ENCODE data around the gene SLIT3.
A peak's percentile ranks its signal among the peaks of the same experiment; 100 is the strongest.

SLIT3 gene

GRCh38 chr5:169037466-169037865 lies 263.5 kb downstream of the SLIT3 start:
- peak; percentile 45 for DNase-seq (ENCODE audit: low spot score)

- DNase-seq (ENCODE audit: low spot score), result no peak
Observed at GRCh38 chr5:169036079-169036805, 264.7 kb downstream of the SLIT3 start.

GRCh38 chr5:169029661-169030274 lies 271.2 kb downstream of the SLIT3 start:
- DNase-seq (ENCODE audit: low spot score), result no peak

- DNase-seq (ENCODE audit: low spot score), result no peak
Observed at GRCh38 chr5:169029037-169029436, 271.9 kb downstream of the SLIT3 start.

- DNase-seq (ENCODE audit: low spot score), result peak; percentile 65
Observed at GRCh38 chr5:169027501-169028061, 273.4 kb downstream of the SLIT3 start.

GRCh38 chr5:169025491-169025890 lies 275.4 kb downstream of the SLIT3 start:
- no peak for DNase-seq (ENCODE audit: low spot score)

GRCh38 chr5:169024421-169024820 lies 276.5 kb downstream of the SLIT3 start:
- DNase-seq (ENCODE audit: low spot score), result no peak

- DNase-seq (ENCODE audit: low spot score), result no peak
Observed at GRCh38 chr5:169022718-169023117, 278.2 kb downstream of the SLIT3 start.

- peak; percentile 31 for DNase-seq (ENCODE audit: low spot score)
Observed at GRCh38 chr5:169020102-169020501, 280.8 kb downstream of the SLIT3 start.

GRCh38 chr5:169018925-169019324 lies 282.0 kb downstream of the SLIT3 start:
- DNase-seq (ENCODE audit: low spot score), result no peak

GRCh38 chr5:169015991-169016390 lies 284.9 kb downstream of the SLIT3 start:
- no peak for DNase-seq (ENCODE audit: low spot score)

- no peak for DNase-seq (ENCODE audit: low spot score)
Observed at GRCh38 chr5:169013846-169014245, 287.1 kb downstream of the SLIT3 start.

GRCh38 chr5:169013208-169013728 lies 287.7 kb downstream of the SLIT3 start:
- no peak for DNase-seq (ENCODE audit: low spot score)

GRCh38 chr5:169012450-169012849 lies 288.5 kb downstream of the SLIT3 start:
- no peak for DNase-seq (ENCODE audit: low spot score)

GRCh38 chr5:169011451-169011850 lies 289.5 kb downstream of the SLIT3 start:
- DNase-seq (ENCODE audit: low spot score), result no peak

GRCh38 chr5:169011009-169011408 lies 289.9 kb downstream of the SLIT3 start:
- DNase-seq (ENCODE audit: low spot score), result no peak

- no peak for DNase-seq (ENCODE audit: low spot score)
Observed at GRCh38 chr5:169009123-169009522, 291.8 kb downstream of the SLIT3 start.

- no peak for DNase-seq (ENCODE audit: low spot score)
Observed at GRCh38 chr5:169006842-169007790, 293.8 kb downstream of the SLIT3 start.

- peak; percentile 34 for DNase-seq (ENCODE audit: low spot score)
Observed at GRCh38 chr5:169004551-169004950, 296.4 kb downstream of the SLIT3 start.

GRCh38 chr5:169003721-169004541 lies 297.0 kb downstream of the SLIT3 start:
- DNase-seq (ENCODE audit: low spot score), result peak; percentile 47

Measured in SK-N-DZ (cell line).